Cardiac fibroblast (primary cell): Measurements from ENCODE around the gene ASCL4.

Experiments used
- DNase-seq, 2 donors: peaks; one replicate each; pipeline versions ENCODE4 v3.0.0 to v3.0.0-alpha.2; 2010; ENCODE audit warnings: low read depth in 2 of 2
- H3K4me3 ChIP-seq, 2 donors: replicated peaks in 1 of 2; 1 replicate in 1 of 2; 2 replicates in 1 of 2; pipeline ENCODE4 v1.5.1; 2011; ENCODE audit warnings: low read depth in 2 of 2, low read length in 2 of 2, mild to moderate bottlenecking in 2 of 2, moderate library complexity in 1 of 2
- CTCF ChIP-seq: IDR thresholded peaks from one replicate; pipeline ENCODE4 v1.5.1; 2011; ENCODE audit warnings: low read depth, mild to moderate bottlenecking, low read length, inconsistent platforms

The ASCL4 gene

GRCh38 chr12:107788281-107788680, 13.8 kb downstream of the ASCL4 start:
- no peak overlapping the region for H3K4me3 ChIP-seq
- no peak for DNase-seq
- no peak for TF ChIP-seq CTCF

- H3K4me3 ChIP-seq, result no peak overlapping the region
- TF ChIP-seq CTCF, result no peak
- no peak for DNase-seq
Measured at GRCh38 chr12:107788690-107789458, 14.4 kb downstream of the ASCL4 start.

- no peak overlapping the region for H3K4me3 ChIP-seq
- TF ChIP-seq CTCF, result no peak
- DNase-seq, result no peak
Measured at GRCh38 chr12:107791465-107792089, 17.1 kb downstream of the ASCL4 start.

GRCh38 chr12:107794451-107794850, 19.9 kb downstream of the ASCL4 start:
- no peak for TF ChIP-seq CTCF
- no peak for DNase-seq
- no peak overlapping the region for H3K4me3 ChIP-seq

- no peak for DNase-seq
- TF ChIP-seq CTCF, result no peak
- no peak overlapping the region for H3K4me3 ChIP-seq
Measured at GRCh38 chr12:107798580-107798979, 24.1 kb downstream of the ASCL4 start.

GRCh38 chr12:107801150-107801549, 26.6 kb downstream of the ASCL4 start:
- no peak overlapping the region for H3K4me3 ChIP-seq
- DNase-seq, result peak in 1 of 2 donors; percentile 8
- no peak for TF ChIP-seq CTCF
